ENCODE measurements around the gene NKX1-1.

The NKX1-1 gene

DNA sequence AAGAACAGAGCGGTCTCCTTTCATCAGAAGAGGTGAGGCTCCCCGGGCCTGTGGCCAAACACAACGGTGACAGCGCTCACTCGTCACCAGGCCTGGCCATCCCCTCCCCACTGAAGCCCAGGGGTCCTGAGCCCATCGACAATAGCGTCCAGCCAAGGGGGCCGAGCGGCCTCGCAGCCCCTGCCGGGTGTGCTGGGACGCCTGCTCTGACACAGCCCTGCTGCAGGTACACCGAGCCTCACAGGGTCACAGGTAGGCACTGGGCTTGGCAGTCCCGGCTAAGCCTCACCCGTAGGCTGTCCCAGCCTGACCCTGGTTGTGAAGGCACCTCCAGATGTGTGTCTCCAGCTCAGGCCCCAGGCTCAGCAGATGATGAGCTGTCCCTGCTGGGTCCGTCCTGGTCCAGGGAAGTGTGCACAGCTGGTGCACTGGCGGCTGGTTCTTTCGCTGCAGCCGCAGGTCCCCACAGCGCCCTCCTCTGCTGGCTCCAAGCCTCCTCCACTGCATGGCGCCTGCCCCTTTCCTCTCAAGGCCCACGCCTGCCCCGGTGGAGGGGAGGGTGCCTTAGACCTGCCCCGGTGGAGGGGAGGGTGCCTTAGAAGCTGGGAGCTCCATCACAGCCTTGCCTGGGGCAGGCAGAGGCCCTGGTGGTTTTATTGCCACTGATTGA lies 37.7 kb downstream of the NKX1-1 start:
- TF ChIP-seq FOXP2 (optimal IDR thresholded peaks at IDR 0.05; ENCODE audit: borderline replicate concordance, extremely low read depth, extremely low read length, insufficient read depth) (no peak), POLR2AphosphoS5 (IDR thresholded peaks at IDR 0.05; ENCODE audit: low read depth, low read length) (no peak), TAF1 (IDR thresholded peaks at IDR 0.05; ENCODE audit: borderline replicate concordance, insufficient read depth, low read length) (no peak), SIN3A (IDR thresholded peaks at IDR 0.05; ENCODE audit: borderline replicate concordance, insufficient read depth, low read length) (no peak)
- TF ChIP-seq, protein P1, sequence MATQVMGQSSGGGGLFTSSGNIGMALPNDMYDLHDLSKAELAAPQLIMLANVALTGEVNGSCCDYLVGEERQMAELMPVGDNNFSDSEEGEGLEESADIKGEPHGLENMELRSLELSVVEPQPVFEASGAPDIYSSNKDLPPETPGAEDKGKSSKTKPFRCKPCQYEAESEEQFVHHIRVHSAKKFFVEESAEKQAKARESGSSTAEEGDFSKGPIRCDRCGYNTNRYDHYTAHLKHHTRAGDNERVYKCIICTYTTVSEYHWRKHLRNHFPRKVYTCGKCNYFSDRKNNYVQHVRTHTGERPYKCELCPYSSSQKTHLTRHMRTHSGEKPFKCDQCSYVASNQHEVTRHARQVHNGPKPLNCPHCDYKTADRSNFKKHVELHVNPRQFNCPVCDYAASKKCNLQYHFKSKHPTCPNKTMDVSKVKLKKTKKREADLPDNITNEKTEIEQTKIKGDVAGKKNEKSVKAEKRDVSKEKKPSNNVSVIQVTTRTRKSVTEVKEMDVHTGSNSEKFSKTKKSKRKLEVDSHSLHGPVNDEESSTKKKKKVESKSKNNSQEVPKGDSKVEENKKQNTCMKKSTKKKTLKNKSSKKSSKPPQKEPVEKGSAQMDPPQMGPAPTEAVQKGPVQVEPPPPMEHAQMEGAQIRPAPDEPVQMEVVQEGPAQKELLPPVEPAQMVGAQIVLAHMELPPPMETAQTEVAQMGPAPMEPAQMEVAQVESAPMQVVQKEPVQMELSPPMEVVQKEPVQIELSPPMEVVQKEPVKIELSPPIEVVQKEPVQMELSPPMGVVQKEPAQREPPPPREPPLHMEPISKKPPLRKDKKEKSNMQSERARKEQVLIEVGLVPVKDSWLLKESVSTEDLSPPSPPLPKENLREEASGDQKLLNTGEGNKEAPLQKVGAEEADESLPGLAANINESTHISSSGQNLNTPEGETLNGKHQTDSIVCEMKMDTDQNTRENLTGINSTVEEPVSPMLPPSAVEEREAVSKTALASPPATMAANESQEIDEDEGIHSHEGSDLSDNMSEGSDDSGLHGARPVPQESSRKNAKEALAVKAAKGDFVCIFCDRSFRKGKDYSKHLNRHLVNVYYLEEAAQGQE (IDR thresholded peaks at IDR 0.05; ENCODE audit: insufficient read depth in 1 of 2, low read depth in 2 of 2, low read length in 2 of 2), result no peak

DNA sequence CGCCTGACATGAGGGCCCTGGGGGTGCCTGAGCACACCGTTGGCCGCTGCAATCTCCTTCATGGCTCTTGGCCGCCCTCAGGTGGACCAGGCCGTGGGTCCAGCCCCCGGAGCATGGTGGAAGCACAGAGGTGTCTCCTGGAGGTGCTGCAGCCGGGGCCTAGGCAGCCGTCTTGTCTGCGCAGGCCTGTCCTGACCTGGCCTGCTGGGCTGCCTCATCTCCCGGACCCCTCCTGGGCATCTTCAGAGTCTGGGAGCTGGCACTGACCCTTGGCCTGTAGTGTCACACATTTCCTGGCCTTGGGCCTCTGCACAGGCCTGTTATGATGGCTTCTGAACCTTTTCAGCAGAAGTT lies 38.3 kb downstream of the NKX1-1 start:
- TF ChIP-seq TAF1 (IDR thresholded peaks at IDR 0.05; ENCODE audit: borderline replicate concordance, insufficient read depth, low read length), result no peak
- no peak for TF ChIP-seq FOXP2 (optimal IDR thresholded peaks at IDR 0.05; ENCODE audit: borderline replicate concordance, extremely low read depth, extremely low read length, insufficient read depth)
- TF ChIP-seq, protein P1 (IDR thresholded peaks at IDR 0.05; ENCODE audit: insufficient read depth in 1 of 2, low read depth in 2 of 2, low read length in 2 of 2), result no peak
- TF ChIP-seq POLR2AphosphoS5 (IDR thresholded peaks at IDR 0.05; ENCODE audit: low read depth, low read length), result no peak
- no peak for TF ChIP-seq SIN3A (IDR thresholded peaks at IDR 0.05; ENCODE audit: borderline replicate concordance, insufficient read depth, low read length)

DNA sequence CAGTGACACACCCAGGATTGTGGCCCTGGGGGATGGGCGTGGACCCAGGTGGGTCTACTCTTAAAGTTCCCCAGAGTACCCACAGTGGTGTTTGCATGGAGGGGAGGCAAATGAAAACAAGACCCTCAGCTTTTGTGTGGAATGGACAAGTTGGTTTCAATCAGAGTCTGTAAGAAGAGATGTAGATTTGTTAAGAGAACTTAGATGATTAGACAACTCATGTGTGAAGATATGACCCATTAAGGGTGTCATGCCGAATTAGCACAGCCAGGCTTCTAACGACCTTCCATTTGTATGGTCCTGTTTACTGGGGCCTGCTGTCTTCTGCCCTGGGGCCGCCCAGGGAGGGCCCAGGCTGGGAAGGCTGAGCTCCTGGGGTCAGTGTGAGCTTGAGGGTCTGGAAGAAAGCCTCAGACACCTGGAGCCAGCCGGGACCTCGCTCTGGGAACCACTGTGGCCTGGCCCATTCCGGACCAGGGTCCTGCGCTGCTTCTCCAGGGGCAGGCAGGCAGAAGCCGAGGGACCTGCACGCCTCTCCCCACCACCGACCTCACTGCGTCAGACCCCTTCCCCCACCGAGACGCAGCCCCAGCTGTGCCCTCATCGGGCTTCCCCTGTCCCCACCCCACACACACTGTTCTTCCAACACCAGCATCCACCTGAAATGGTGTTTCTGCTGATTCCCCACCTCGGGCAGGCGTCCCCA lies 38.9 kb downstream of the NKX1-1 start:
- TF ChIP-seq SIN3A (IDR thresholded peaks at IDR 0.05; ENCODE audit: borderline replicate concordance, insufficient read depth, low read length) (no peak), POLR2AphosphoS5 (IDR thresholded peaks at IDR 0.05; ENCODE audit: low read depth, low read length) (no peak), TAF1 (IDR thresholded peaks at IDR 0.05; ENCODE audit: borderline replicate concordance, insufficient read depth, low read length) (no peak)
- TF ChIP-seq, protein P1 (IDR thresholded peaks at IDR 0.05; ENCODE audit: insufficient read depth in 1 of 2, low read depth in 2 of 2, low read length in 2 of 2), result no peak

DNA sequence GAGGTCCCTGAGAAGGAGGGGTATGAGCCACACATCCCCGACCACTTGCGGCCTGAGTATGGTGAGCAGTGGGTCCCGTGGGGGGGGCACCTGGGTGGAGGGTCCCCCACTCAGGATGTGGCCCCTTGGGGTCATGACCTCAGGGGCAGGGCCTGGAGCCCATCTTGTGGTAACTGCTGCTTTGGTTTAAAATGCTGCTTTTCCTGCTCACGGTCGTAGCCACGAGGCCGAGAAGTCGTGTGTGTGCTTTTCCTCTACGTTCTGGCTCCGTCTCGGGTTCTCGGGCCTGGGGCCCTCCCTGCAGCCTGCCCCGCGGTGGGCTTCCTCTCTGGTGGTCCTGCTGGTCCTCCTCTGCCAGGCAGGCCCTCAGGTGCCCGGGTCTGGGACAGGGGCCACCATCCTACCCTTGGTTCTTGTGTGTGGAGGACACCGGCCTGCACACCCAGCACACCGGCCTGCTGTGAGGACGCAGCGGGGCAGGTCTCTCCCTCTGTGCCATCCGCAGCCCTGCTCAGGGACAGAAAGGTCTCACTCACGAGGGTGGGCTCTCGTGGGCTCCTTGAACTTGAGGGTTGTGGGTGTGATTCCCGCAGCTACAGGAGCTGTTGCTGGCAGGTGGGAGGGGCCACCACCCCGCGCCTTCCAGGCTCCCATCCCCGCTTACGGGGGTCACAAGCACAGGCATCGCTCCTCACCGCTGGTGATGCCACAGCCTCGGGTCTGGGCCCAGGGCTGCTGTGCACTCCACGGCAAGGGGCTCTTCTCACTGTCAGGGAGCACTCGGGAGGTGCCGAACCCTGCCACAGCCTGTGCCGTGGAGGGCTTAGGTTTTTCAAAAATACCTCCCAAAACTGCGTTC lies 39.6 kb downstream of the NKX1-1 start:
- TF ChIP-seq FOXP2 (optimal IDR thresholded peaks at IDR 0.05; ENCODE audit: borderline replicate concordance, extremely low read depth, extremely low read length, insufficient read depth) (no peak), TAF1 (IDR thresholded peaks at IDR 0.05; ENCODE audit: borderline replicate concordance, insufficient read depth, low read length) (no peak), POLR2AphosphoS5 (IDR thresholded peaks at IDR 0.05; ENCODE audit: low read depth, low read length) (no peak), SIN3A (IDR thresholded peaks at IDR 0.05; ENCODE audit: borderline replicate concordance, insufficient read depth, low read length) (no peak)
- TF ChIP-seq, protein P1 (IDR thresholded peaks at IDR 0.05; ENCODE audit: insufficient read depth in 1 of 2, low read depth in 2 of 2, low read length in 2 of 2), result no peak
